HepG2 (cell line): ENCODE results near the gene GRM8. TPM values are rescaled to one million over a fixed set of nuclear protein-coding genes. Genes with fewer than 3 reads are reported as not detected.

ENCODE experiments used
- ATAC-seq: fragments of 200-7000 bp; cut with Tn5 transposase; 3 replicates; pipeline ENCODE4 v1.9.1; 2020; ENCODE audit warnings: mild to moderate bottlenecking, moderate library complexity
- BruUV-seq: library from RNA; stranded (reverse); fragments of 400-500 nt; replicated peaks from 2 replicates; lab custom pipeline; 2021; lab: Mats Ljungman, UMichigan
- CTCF ChIA-PET: fragments of 300-600 bp; formaldehyde crosslinking; extraction: SDS; loops from one replicate; lab custom pipeline; 2021; ENCODE audit warnings: low total read pairs, inconsistent platforms, low intra/inter-chr PET ratio; lab: Yijun Ruan, JAX
- POLR2A ChIA-PET: fragments of 350-600 bp; sonication (Branson Sonifier 250); formaldehyde crosslinking; loops from one replicate; lab custom pipeline; 2020; ENCODE audit warnings: antibody characterized with exemption, inconsistent platforms; lab: Yijun Ruan, JAX
- DNase-seq: peaks from one replicate; pipeline ENCODE4 v3.0.0-alpha.2; 2015; ENCODE audit warnings: low spot score
- FAIRE-seq: peaks from 3 replicates; lab custom pipeline; 2011; peaks lifted over from hg19 to GRCh38; lab: Jason Lieb, UNC
- H2AFZ ChIP-seq: one replicate; pipeline ENCODE4 v1.6.1; 2011; ENCODE audit warnings: low read length, inconsistent platforms
- H3K27ac ChIP-seq: fragments of 300-600 bp; 3 replicates; pipeline ENCODE4 v1.8.0; 2011; ENCODE audit warnings: mixed run types, mild to moderate bottlenecking, mixed read lengths, low read length, inconsistent platforms; ENCODE audit not compliant: insufficient read depth; ENCODE audit errors: extremely low read length
- H3K27me3 ChIP-seq, 2 experiments: fragments of 200-600 bp in 1 of 2; 2 replicates in 1 of 2; 3 replicates in 1 of 2; pipeline versions ENCODE4 v1.6.0 to v1.8.0; 2011; ENCODE audit warnings: low read length in 2 of 2, mild to moderate bottlenecking in 2 of 2, moderate library complexity in 2 of 2, inconsistent platforms in 1 of 2; ENCODE audit not compliant: insufficient read depth in 2 of 2, control insufficient read depth in 1 of 2
- H3K36me3 ChIP-seq, 2 experiments: fragments of 200-600 bp in 1 of 2; replicated peaks in 1 of 2; 2 replicates in 1 of 2; 3 replicates in 1 of 2; pipeline versions ENCODE4 v1.5.1 to v1.8.0; 2011; ENCODE audit warnings: low read length in 2 of 2, inconsistent platforms in 1 of 2; ENCODE audit not compliant: insufficient read depth in 2 of 2, control insufficient read depth in 1 of 2
- H3K4me1 ChIP-seq: 2 replicates; pipeline ENCODE4 v1.5.1; 2012; ENCODE audit warnings: low read length, inconsistent platforms; ENCODE audit not compliant: insufficient read depth
- H3K4me2 ChIP-seq: 2 replicates; pipeline ENCODE4 v1.6.0; 2011; ENCODE audit warnings: low read depth, low read length, inconsistent platforms
- H3K4me3 ChIP-seq, 3 experiments: fragments of 200-600 bp in 1 of 3; sonication (generic), shearing (Covaris generic) in 1 of 3; replicated peaks in 1 of 3; 2 replicates each; pipeline ENCODE4 v1.5.1; 2011 to 2016; ENCODE audit warnings: low read length in 3 of 3, inconsistent platforms in 2 of 3, low read depth in 2 of 3, mild to moderate bottlenecking in 2 of 3, control low read depth in 1 of 3, mixed read lengths in 1 of 3; ENCODE audit not compliant: insufficient read depth in 1 of 3
- H3K79me2 ChIP-seq: one replicate; pipeline ENCODE4 v1.6.1; 2011; ENCODE audit warnings: low read length, inconsistent platforms; ENCODE audit not compliant: insufficient read depth
- H3K9ac ChIP-seq: 2 replicates; pipeline ENCODE4 v1.6.0; 2011; ENCODE audit warnings: mild to moderate bottlenecking, low read depth, low read length, inconsistent platforms; ENCODE audit not compliant: insufficient read depth
- H3K9me3 ChIP-seq: 2 replicates; pipeline ENCODE4 v1.5.1; 2012; ENCODE audit warnings: mild to moderate bottlenecking, low read length
- H4K20me1 ChIP-seq: 2 replicates; pipeline ENCODE4 v1.6.0; 2011; ENCODE audit warnings: inconsistent platforms, mild to moderate bottlenecking, low read length, moderate library complexity; ENCODE audit not compliant: insufficient read depth
- CC2D1A ChIP-seq: sonication (generic); formaldehyde crosslinking; IDR thresholded peaks from 2 replicates; pipeline ENCODE4 v1.8.1; 2023; ENCODE audit warnings: mild to moderate bottlenecking, missing genetic modification reagents
- CEBPG ChIP-seq: IDR thresholded peaks from 2 replicates; pipeline ENCODE4 v1.6.1; 2016
- CTCF ChIP-seq: sonication (generic); formaldehyde crosslinking; IDR thresholded peaks from 2 replicates; pipeline ENCODE4 v1.5.0; 2020; ENCODE audit warnings: mild to moderate bottlenecking, missing genetic modification reagents, moderate library complexity
- DMAP1 ChIP-seq: IDR thresholded peaks from 2 replicates; pipeline ENCODE4 v1.6.1; 2016
- HCFC1 ChIP-seq: fragments of 150-350 bp; IDR thresholded peaks from 2 replicates; pipeline ENCODE4 v1.6.1; 2014; ENCODE audit warnings: low read depth, low read length
- HNF4A ChIP-seq: sonication (generic); formaldehyde crosslinking; IDR thresholded peaks from 2 replicates; pipeline ENCODE4 v1.4.0; 2020; ENCODE audit warnings: missing genetic modification reagents
- KAT2B ChIP-seq: fragments of 150-350 bp; IDR thresholded peaks from 2 replicates; pipeline ENCODE4 v1.6.1; 2014; ENCODE audit warnings: low read depth, low read length, borderline replicate concordance
- KLF11 ChIP-seq: IDR thresholded peaks from 2 replicates; pipeline ENCODE4 v1.6.1; 2016; ENCODE audit warnings: missing compliant biosample characterization
- KMT2A ChIP-seq: sonication (generic); formaldehyde crosslinking; IDR thresholded peaks from 2 replicates; pipeline ENCODE4 v1.4.0; 2020; ENCODE audit warnings: missing genetic modification reagents
- MBNL3 ChIP-seq: fragments of 250-450 bp; sonication (Bioruptor Pico); conservative IDR thresholded peaks from 2 replicates; pipeline ENCODE4 v1.8.0; 2022; ENCODE audit warnings: mild to moderate bottlenecking, inconsistent platforms
- NFE2L1 ChIP-seq: sonication (generic); formaldehyde crosslinking; IDR thresholded peaks from 2 replicates; pipeline ENCODE4 v1.4.0; 2020; ENCODE audit warnings: missing genetic modification reagents, mild to moderate bottlenecking, borderline replicate concordance
- NR2F6 ChIP-seq, 2 experiments: IDR thresholded peaks; 2 replicates each; pipeline ENCODE4 v1.6.1; 2016; ENCODE audit warnings: antibody characterized with exemption in 1 of 2, mild to moderate bottlenecking in 1 of 2
- REPIN1 ChIP-seq: sonication (generic); formaldehyde crosslinking; IDR thresholded peaks from 2 replicates; pipeline ENCODE4 v1.8.0; 2022; ENCODE audit warnings: missing genetic modification reagents, low read depth, mild to moderate bottlenecking, borderline replicate concordance
- THAP9 ChIP-seq: sonication (generic); formaldehyde crosslinking; IDR thresholded peaks from 2 replicates; pipeline ENCODE4; 2020; ENCODE audit warnings: missing genetic modification reagents, mild to moderate bottlenecking, borderline replicate concordance
- TP53 ChIP-seq: sonication (generic); formaldehyde crosslinking; conservative IDR thresholded peaks from 2 replicates; pipeline ENCODE4 v1.4.0; 2020; ENCODE audit warnings: missing genetic modification reagents
- ZFYVE20 ChIP-seq: sonication (generic); formaldehyde crosslinking; IDR thresholded peaks from 2 replicates; pipeline ENCODE4 v1.8.0; 2023; ENCODE audit warnings: low read depth, mild to moderate bottlenecking, moderate library complexity, missing genetic modification reagents, borderline replicate concordance
- ZNF335 ChIP-seq: sonication (generic); formaldehyde crosslinking; IDR thresholded peaks from 2 replicates; pipeline ENCODE4 v1.4.0; 2020; ENCODE audit warnings: missing genetic modification reagents
- ZNF543 ChIP-seq: sonication (generic); formaldehyde crosslinking; IDR thresholded peaks from 2 replicates; pipeline ENCODE4 v1.4.0; 2020; ENCODE audit warnings: mild to moderate bottlenecking, missing genetic modification reagents
- WGBS: methylation state at CpG from one replicate; pipeline ENCODE4 v1.1.6; 2017; ENCODE audit warnings: low lambda C conversion rate; 5-methylcytosine and 5-hydroxymethylcytosine counted together
- in situ Hi-C: cut with HindIII; loops from 2 replicates; pipeline ENCODE4 v1.10.0; 2017; ENCODE audit warnings: low pct_unique_long_range_greater_than_20kb; ENCODE audit not compliant: extremely low pct_ligation_motif_present
- intact Hi-C: fragments of 100-400 bp; cut with micrococcal nuclease; formaldehyde crosslinking; loops from one replicate; pipeline ENCODE4 v1.10.0; 2022; ENCODE audit not compliant: unreplicated experiment
- polyA plus RNA-seq, 8 experiments: library from polyadenylated mRNA; depleted of rRNA in 3 of 8; stranded (reverse) in 7 of 8; unstranded in 1 of 8; fragments of >200 nt; fragmentation: Illumina TruSeq in 4 of 8; extraction: Trizol in 4 of 8; gene quantifications; 2 replicates each; pipeline versions ENCODE4 v1.2.1 to v1.2.3, GENCODE V29; 2011 to 2016; ENCODE audit warnings: low read depth in 4 of 8, missing spikeins in 1 of 8, mixed read lengths in 1 of 8; ENCODE audit not compliant: insufficient read depth in 1 of 8
- total RNA-seq, 5 experiments: library from RNA; depleted of rRNA; stranded (reverse); fragments of >200 nt; fragmentation: Illumina TruSeq; extraction: Trizol; gene quantifications; 2 replicates each; pipeline ENCODE4 v1.2.3, GENCODE V29; 2016; ENCODE audit warnings: low read depth in 1 of 5

GRM8 gene
- total and polyA plus RNA-seq, 2 of the 13 experiments (the other 11 are each of a cell fraction or from before 2014, with no cell fraction given), result not detected

GRCh38 chr7:127158659-127159058 lies 94.1 kb downstream of the GRM8 start:
- Histone ChIP-seq H4K20me1 (no peaks in the 10 kb centered on the region), H3K4me1 (no peaks in the 10 kb centered on the region), H3K4me2 (no peak overlapping the region), H3K9ac (no peak overlapping the region), H3K79me2 (no peaks in the 10 kb centered on the region), H3K27me3 (no peaks in the 10 kb centered on the region), H2AFZ (no peak overlapping the region), H3K27ac (no peak overlapping the region), H3K9me3 (no peaks in the 10 kb centered on the region), H3K36me3 (no peaks in the 10 kb centered on the region), H3K4me3 (no peak overlapping the region)
- no TSS peak for BruUV-seq
- intact Hi-C loops, result loop anchor here (10.0 kb wide), 1 partner anchor 354 kb away; no protein-coding TSS in a partner anchor
- ATAC-seq, result peak; percentile 42; the same call in 2 of the 3 replicates
- no peak for FAIRE-seq
- ChIA-PET CTCF (no interaction called here), POLR2A (no interaction called here)
- in situ Hi-C loops, result no loop called here
- TF ChIP-seq REPIN1, result no peak
- peak; percentile 43 for TF ChIP-seq CTCF (CRISPR knock-in tag)
- no peak for TF ChIP-seq CC2D1A (CRISPR knock-in tag)
- TF ChIP-seq KLF11 (CRISPR knock-in tag), result no peak
- TF ChIP-seq ZNF543, result no peak
- TF ChIP-seq HCFC1, result no peak
- peak; percentile 1 for DNase-seq
- 4% methylated on average over 3 of the region's 3 CpGs for WGBS

- FAIRE-seq (no peak), ATAC-seq (no peak), DNase-seq (no peak)
- WGBS, result 4% methylated on average over 4 of the region's 4 CpGs
- H3K4me1 ChIP-seq, result no peaks in the 10 kb centered on the region
- no peak overlapping the region for H3K27ac ChIP-seq
- POLR2A ChIA-PET, result no interaction called here
- no peaks in the 10 kb centered on the region for H3K9me3 ChIP-seq
- H3K27me3 ChIP-seq, result no peaks in the 10 kb centered on the region
- H3K9ac ChIP-seq, result no peak overlapping the region
- in situ Hi-C loops (no loop called here), intact Hi-C loops (loop anchor here (10.0 kb wide), 1 partner anchor 350 kb away; no protein-coding TSS in a partner anchor)
- no peak overlapping the region for H2AFZ ChIP-seq
- no peaks in the 10 kb centered on the region for H3K79me2 ChIP-seq
- no peak overlapping the region for H3K4me3 ChIP-seq
- no peaks in the 10 kb centered on the region for H4K20me1 ChIP-seq
- CTCF ChIA-PET, result no interaction called here
- H3K36me3 ChIP-seq, result no peaks in the 10 kb centered on the region
- no TSS peak for BruUV-seq
- no peak overlapping the region for H3K4me2 ChIP-seq
- TF ChIP-seq TP53 (CRISPR knock-in tag), result no peak
- no peak for TF ChIP-seq KMT2A
- TF ChIP-seq DMAP1 (CRISPR knock-in tag), result no peak
- no peak for TF ChIP-seq KAT2B
- TF ChIP-seq HNF4A (CRISPR knock-in tag), result no peak
- no peak for TF ChIP-seq MBNL3 (CRISPR knock-in tag)
- no peak for TF ChIP-seq CEBPG (CRISPR knock-in tag)
- no peak for TF ChIP-seq ZFYVE20 (CRISPR knock-in tag)
- TF ChIP-seq NR2F6 (IDR thresholded peaks at IDR 0.05), result no peak
- no peak for TF ChIP-seq NR2F6 (CRISPR knock-in tag; IDR thresholded peaks at IDR 0.05)
- no peak for TF ChIP-seq THAP9 (CRISPR knock-in tag)
- no peak for TF ChIP-seq ZNF335 (CRISPR knock-in tag)
- TF ChIP-seq NFE2L1, result no peak
Measured at GRCh38 chr7:127154958-127155357, 97.8 kb downstream of the GRM8 start.
